Germinal center (tissue), 1 donor: ENCODE measurements around the gene CAMTA1.

Source experiments
- DNase-seq: peaks from one replicate; pipeline ENCODE4 v3.0.0; 2012; ENCODE audit warnings: mixed read lengths, low spot score

The CAMTA1 gene

GRCh38 chr1:6848816-6849215 lies 63.6 kb downstream of the CAMTA1 start:
- DNase-seq = no peak

GRCh38 chr1:6850537-6850936 lies 65.3 kb downstream of the CAMTA1 start:
- DNase-seq = no peak

DNA sequence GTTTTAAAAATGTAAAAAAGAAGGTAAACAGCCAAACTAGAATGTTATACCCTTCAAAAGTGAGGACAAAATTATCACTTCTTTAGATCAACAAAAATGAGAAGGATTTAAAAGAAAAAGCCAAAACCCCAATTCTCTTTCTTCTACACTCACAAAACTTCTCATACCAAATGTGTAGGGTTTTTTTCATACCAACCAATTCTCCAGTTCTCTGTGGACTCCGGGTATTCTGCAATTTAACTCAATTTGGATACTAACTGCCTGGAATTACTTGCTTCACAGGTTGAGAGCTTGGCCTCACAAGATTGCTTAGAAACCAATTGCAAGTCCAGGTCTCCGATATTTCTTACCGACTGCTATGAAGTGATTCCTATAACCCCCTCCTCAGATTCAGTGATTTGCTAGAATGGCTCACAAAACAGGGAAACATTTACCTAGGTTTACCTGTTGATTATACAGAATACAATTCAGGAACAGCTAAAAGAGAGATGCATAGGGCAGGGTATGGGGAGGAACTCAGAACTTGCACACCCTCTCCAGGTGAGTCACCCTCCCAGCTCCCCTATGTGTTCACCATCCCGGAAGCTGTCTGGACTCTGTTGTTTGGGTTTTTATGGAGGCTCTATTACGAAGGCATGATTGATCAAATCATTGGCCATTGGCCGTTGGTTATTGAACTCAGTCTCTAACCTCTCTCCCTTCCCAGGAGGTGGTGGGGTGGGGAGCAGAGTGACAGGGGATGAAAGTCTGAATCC lies 67.1 kb downstream of the CAMTA1 start:
- no peak for DNase-seq

GRCh38 chr1:6854166-6854565 lies 68.9 kb downstream of the CAMTA1 start:
- DNase-seq = no peak

GRCh38 chr1:6857831-6858230 lies 72.6 kb downstream of the CAMTA1 start:
- DNase-seq = no peak

- no peak for DNase-seq
These were observed 73.3 kb downstream of the CAMTA1 start for GRCh38 chr1:6858596-6858995.

- DNase-seq = no peak
These were observed 74.4 kb downstream of the CAMTA1 start for GRCh38 chr1:6859415-6860343.

DNA sequence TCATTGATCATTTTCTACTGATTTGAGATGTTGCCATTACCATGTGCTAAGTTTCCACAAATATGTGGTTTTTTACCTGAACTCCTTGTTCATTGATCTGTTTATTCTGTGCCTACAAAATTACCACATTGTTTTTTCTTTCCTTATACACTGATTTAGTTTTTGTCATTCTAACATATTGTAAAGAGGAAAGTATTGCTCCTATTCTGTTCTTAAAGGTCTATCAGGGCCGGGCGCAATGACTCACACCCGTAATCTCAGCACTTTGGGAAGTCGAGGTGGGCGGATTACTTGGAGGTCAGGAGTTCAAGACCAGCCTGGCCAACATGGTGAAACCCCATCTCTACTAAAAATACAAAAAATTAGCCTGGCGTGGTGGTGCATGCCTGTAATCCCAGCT lies 75.1 kb downstream of the CAMTA1 start:
- no peak for DNase-seq

- DNase-seq = no peak
These were observed 75.9 kb downstream of the CAMTA1 start for GRCh38 chr1:6861075-6861724.

DNA sequence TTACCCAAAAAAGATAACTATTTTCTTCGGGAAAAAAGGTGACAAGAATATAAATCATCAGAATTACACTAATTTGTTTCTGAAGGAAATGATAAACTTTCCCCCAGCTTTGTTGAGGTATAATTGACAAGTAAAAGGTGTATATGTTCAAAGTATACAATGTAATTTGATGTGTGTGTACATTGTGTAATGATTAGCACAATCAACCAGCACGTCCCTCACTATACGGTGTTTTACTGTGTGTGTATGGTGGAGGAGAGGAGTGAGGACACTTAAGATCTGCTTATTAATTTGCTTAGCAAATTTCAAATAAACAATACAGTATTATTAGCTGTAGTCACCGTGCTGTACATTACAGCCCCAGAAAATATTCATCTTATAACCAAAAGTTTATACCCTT lies 77.7 kb downstream of the CAMTA1 start:
- DNase-seq = no peak

DNA sequence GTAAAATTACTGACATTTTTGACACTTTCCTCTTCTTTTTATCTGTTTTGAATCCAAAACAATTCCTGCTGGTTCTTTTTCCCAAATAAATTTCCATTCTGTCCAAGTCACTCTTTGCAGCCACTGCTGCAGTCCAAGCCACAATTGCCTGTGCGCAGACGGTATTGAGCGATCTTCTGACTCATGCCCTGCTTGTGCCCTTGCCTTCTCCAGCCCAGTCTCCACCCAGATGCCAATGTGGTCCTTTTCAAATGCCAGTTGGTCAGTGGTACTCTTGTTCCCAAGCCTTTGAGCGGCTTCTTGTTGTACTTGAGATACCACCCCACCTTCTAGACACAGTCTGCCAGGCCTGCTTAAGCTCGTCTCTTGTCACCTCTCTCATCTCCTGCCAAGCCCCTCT lies 78.9 kb downstream of the CAMTA1 start:
- no peak for DNase-seq

DNA sequence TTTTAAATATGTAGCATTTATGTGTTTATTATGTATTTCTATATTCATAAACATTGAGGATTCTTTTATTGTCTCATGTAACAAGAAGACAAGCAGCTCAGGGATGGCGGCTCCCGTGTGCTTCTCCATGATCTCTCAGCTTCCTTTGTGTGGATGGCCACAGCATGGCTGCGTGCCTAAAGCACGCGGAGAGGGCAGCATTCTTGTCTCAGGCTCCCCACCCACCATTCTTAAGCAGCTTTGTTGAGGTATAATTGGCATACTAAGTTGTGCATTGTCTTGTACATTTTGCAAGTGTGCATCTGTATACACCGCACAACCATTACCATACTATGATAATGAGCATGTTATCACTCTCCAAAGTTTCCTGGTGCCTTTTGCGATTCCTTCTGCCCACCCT lies 81.6 kb downstream of the CAMTA1 start:
- no peak for DNase-seq

DNA sequence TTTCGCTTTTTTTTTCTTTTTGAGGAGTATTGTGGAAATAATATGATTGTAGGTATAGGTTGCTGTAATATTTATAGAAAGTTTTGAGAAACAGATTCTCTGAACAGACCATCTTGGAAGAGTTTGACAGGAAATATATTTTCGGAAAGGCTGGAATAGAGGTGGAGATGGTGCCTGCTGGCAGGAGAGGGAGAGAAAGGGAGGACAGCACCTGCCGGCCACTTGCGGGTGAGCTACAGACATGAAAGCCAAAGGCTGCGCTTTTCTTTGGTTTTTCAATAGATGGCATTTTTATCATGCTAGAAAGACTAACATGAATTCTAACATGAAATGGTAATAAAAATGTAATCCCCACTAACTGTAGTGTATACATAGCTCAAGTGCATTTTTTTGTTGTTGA lies 82.1 kb downstream of the CAMTA1 start:
- no peak for DNase-seq

GRCh38 chr1:6867729-6868659 lies 82.7 kb downstream of the CAMTA1 start:
- no peak for DNase-seq

- no peak for DNase-seq
These were observed 83.6 kb downstream of the CAMTA1 start for GRCh38 chr1:6868660-6869380.

- DNase-seq = no peak
These were observed 84.3 kb downstream of the CAMTA1 start for GRCh38 chr1:6869545-6869944.

- DNase-seq = no peak
These were observed 84.8 kb downstream of the CAMTA1 start for GRCh38 chr1:6870086-6870485.

DNA sequence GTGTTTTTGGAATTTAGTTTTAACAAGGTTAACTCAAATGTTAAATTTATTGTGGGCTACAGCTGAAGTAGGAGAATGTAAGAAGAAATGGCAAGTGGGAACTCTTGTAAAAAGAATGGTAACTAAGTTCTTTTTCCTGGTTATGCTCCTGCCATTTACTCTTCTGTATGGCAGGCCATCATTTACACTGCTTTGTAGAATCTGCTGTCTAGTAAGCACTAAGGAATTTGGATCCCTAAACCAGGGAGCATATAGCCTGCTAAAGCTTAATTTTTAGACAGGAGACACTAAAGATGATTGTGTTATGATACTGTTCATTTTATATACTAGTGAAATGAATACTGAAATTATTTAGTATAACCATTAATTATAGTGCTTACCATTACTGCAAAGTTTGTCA lies 85.3 kb downstream of the CAMTA1 start:
- no peak for DNase-seq

DNA sequence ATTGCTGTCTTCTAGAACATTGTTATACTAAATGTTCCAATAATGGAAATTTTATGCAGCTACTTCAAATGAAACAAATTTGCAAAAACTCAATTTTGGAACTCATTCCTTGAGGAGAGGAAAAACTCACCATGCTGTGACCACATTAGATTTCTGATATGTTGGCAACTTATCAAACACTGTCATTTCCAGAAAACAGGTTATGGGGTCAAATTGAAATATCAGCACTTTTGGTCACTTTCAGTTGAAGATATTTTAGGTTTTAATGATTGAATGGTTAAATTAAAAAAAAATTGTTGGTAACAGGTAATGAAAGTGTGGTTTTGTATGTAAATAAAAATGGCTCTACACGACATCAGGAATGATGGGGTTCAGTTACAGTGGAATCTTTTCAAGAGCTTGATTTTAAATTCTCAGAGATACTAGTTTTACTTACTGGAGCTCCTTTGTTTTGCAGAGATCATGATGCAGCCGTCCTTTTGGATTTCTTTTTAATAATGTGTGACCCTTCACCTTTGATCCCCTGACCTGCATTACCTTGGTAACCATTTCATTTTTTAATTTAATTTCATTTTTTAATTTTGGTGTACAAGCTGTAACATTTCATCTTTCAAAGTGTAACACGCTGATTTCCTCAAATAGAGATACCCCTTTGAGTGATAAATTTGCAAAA lies 86.2 kb downstream of the CAMTA1 start:
- no peak for DNase-seq

GRCh38 chr1:6872573-6873261 lies 87.5 kb downstream of the CAMTA1 start:
- no peak for DNase-seq
